Muscle layer of duodenum (tissue), 2 donors: ENCODE results near the gene SND1.

Experiments used
- H3K27ac ChIP-seq: one replicate; pipeline ENCODE4 v1.7.0; 2013; ENCODE audit warnings: mild to moderate bottlenecking, low read length
- H3K27me3 ChIP-seq: one replicate; pipeline ENCODE4 v1.7.0; 2013; ENCODE audit warnings: low read depth, mild to moderate bottlenecking, control low read depth, low read length
- H3K36me3 ChIP-seq, 2 donors: one replicate each; pipeline ENCODE4 v1.7.0; 2013; ENCODE audit warnings: low read length in 2 of 2, control low read depth in 1 of 2, mild to moderate bottlenecking in 1 of 2; ENCODE audit not compliant: insufficient read depth in 2 of 2, control insufficient read depth in 1 of 2
- H3K4me1 ChIP-seq, 2 donors: one replicate each; pipeline ENCODE4 v1.7.0; 2013; ENCODE audit warnings: low read length in 2 of 2, mild to moderate bottlenecking in 2 of 2, control low read depth in 1 of 2, moderate library complexity in 1 of 2; ENCODE audit not compliant: insufficient read depth in 2 of 2, control insufficient read depth in 1 of 2
- H3K4me3 ChIP-seq, 2 donors: one replicate each; pipeline ENCODE4 v1.7.0; 2013; ENCODE audit warnings: low read length in 2 of 2, low read depth in 1 of 2, mild to moderate bottlenecking in 1 of 2
- H3K9me3 ChIP-seq, 2 donors: one replicate each; pipeline ENCODE4 v1.7.0; 2013; ENCODE audit warnings: low read length in 2 of 2, control low read depth in 1 of 2, mild to moderate bottlenecking in 1 of 2; ENCODE audit not compliant: control insufficient read depth in 1 of 2
- donor health status: healthy.

SND1 gene

GRCh38 chr7:127980901-127981300 lies 328.9 kb downstream of the SND1 start:
- Histone ChIP-seq H3K27me3 (no peaks in the 10 kb centered on the region), H3K4me3 (no peak overlapping the region), H3K36me3 (no peaks in the 10 kb centered on the region), H3K9me3 (peaks cover 0 to 4% of the 10 kb centered on the region in 2 donors), H3K4me1 (no peaks in the 10 kb centered on the region), H3K27ac (no peak overlapping the region)

GRCh38 chr7:127981965-127982364 lies 330.0 kb downstream of the SND1 start:
- H3K36me3 ChIP-seq = no peaks in the 10 kb centered on the region
- H3K9me3 ChIP-seq = peaks cover 0 to 4% of the 10 kb centered on the region in 2 donors
- no peak overlapping the region for H3K27ac ChIP-seq
- peaks cover 0 to 4% of the 10 kb centered on the region in 2 donors for H3K4me1 ChIP-seq
- no peaks in the 10 kb centered on the region for H3K27me3 ChIP-seq
- no peak overlapping the region for H3K4me3 ChIP-seq

DNA sequence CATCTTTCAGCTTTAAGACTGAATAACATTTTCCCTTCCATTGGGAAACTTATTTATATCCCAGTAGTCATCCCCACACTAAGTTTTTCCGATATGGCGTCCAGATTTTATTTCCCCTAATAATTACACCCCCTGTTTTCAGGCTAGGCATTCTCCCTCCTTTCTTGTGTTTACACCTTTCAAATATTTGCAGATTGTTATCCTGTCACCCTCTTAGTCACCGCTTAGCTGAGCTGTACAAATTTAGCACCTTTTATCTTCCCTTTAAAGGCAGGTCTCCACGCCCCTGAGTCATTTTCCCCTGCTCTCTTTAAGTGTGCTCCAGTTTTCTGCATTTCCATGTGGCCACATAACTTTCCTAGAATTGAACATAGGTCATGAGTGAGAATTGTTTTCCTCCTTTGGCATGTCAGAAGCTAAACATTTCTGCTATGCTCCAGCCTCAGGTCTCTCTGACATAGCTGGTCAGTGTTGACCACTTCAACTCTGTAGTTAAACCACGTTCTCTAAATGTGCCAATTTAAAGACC lies 331.9 kb downstream of the SND1 start:
- Histone ChIP-seq H3K9me3 (peaks cover 0 to 4% of the 10 kb centered on the region in 2 donors), H3K27ac (no peak overlapping the region), H3K4me3 (no peak overlapping the region), H3K36me3 (no peaks in the 10 kb centered on the region), H3K4me1 (peaks cover 0 to 9% of the 10 kb centered on the region in 2 donors), H3K27me3 (no peaks in the 10 kb centered on the region)

DNA sequence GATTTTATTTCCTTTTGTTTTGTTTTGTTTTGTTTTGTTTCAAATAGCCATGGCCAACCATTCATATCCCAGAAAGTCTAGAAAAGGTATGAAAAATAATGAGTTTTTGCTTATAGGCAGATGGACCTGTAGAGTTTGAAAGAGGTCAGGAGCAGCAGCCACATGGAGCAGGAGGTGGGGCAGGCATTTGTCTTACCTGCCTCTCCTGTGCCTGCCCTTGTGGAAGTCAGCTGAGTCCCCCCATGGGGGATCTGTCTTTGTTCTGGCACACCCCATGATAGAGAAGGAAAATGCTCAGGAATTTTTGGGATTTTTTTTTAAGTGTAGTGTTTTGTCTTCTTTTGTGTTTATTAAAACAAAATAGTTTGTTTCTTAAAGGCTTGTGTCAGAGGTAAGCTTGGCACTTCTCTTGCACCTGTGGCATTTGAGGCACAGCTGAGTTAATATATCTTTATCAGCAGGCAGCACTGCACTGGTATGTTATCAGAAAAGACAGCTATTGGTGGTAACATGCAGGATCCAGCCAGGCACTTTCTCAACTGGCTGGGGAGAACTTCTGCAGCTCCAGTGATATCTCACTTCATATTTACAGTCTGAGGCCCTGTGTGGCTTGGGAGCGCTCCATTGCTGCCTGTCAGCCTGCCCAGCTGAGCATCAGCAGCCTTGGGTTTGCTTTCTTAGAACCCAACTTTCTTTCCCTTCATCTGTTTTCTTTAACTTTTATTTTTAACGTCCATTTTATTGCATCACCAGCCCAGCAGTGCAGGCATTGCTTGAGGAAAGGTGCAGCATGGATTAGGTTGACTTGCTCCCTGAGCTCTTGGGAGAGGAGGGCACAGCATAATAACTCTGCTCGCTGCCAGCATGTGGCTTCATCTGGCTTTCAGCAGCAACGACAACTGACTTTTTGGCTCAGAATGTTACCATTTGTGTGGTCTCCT lies 334.9 kb downstream of the SND1 start:
- peaks cover 0 to 6% of the 10 kb centered on the region in 2 donors for H3K36me3 ChIP-seq
- H3K27ac ChIP-seq = no peak overlapping the region
- no peaks in the 10 kb centered on the region for H3K9me3 ChIP-seq
- H3K27me3 ChIP-seq = no peaks in the 10 kb centered on the region
- H3K4me1 ChIP-seq = peaks cover 0 to 9% of the 10 kb centered on the region in 2 donors
- H3K4me3 ChIP-seq = no peak overlapping the region

- Histone ChIP-seq H3K4me1 (peaks cover 0 to 9% of the 10 kb centered on the region in 2 donors), H3K27me3 (no peaks in the 10 kb centered on the region), H3K4me3 (no peak overlapping the region), H3K27ac (no peak overlapping the region), H3K9me3 (no peaks in the 10 kb centered on the region), H3K36me3 (peaks cover 5 to 7% of the 10 kb centered on the region in 2 donors)
Observed at GRCh38 chr7:127988751-127989150, 336.8 kb downstream of the SND1 start.

DNA sequence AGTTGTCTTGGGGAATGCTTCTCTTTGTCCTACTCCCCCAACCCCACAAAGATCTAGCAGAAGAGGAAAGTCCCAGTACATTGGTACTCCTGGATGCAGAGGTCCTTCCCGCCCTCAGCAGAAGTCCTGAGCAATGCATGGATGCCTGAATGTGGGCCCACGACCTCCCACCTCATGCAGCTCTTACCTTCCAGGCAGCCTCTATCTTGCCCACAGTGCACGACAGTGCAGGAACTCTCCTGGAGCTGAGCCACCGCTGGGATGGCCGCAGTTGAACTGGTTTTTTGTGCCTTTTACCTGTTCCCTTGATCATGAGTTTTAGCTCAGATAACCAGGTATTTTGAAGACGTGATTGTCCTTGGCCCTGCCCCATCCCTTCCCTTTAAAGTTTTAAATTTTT lies 341.3 kb downstream of the SND1 start:
- no peaks in the 10 kb centered on the region for H3K27me3 ChIP-seq
- no peak overlapping the region for H3K27ac ChIP-seq
- H3K4me1 ChIP-seq = peaks cover 0 to 10% of the 10 kb centered on the region in 2 donors
- no peak overlapping the region for H3K4me3 ChIP-seq
- H3K36me3 ChIP-seq = peaks cover 5 to 7% of the 10 kb centered on the region in 2 donors
- H3K9me3 ChIP-seq = no peaks in the 10 kb centered on the region

DNA sequence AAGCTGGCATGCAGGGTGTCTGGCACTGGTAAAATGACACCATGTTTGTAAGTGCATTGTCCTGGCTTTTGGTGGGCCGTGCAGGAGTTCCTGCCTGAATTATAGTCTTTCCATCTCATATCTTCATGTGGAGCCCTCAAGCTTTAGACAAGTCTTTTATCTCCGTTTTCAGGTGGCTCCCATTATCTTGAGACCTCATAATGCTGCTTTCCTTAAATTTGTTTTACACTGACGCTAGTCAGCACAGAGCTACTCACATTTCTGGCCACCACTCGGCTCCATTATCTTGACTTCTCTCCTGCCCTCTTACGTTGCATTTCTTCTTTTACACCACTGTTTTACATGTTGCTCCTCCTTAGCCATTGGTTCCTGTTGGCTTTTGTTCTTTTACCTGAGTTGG lies 342.0 kb downstream of the SND1 start:
- Histone ChIP-seq H3K36me3 (peaks cover 5 to 7% of the 10 kb centered on the region in 2 donors), H3K4me1 (peaks cover 0 to 10% of the 10 kb centered on the region in 2 donors), H3K27me3 (no peaks in the 10 kb centered on the region), H3K4me3 (no peak overlapping the region), H3K27ac (no peak overlapping the region), H3K9me3 (no peaks in the 10 kb centered on the region)

- H3K4me1 ChIP-seq = peaks cover 0 to 10% of the 10 kb centered on the region in 2 donors
- H3K27ac ChIP-seq = no peak overlapping the region
- H3K9me3 ChIP-seq = no peaks in the 10 kb centered on the region
- H3K27me3 ChIP-seq = no peaks in the 10 kb centered on the region
- H3K4me3 ChIP-seq = no peak overlapping the region
- peaks cover 5 to 7% of the 10 kb centered on the region in 2 donors for H3K36me3 ChIP-seq
Observed at GRCh38 chr7:127995156-127995880, 343.3 kb downstream of the SND1 start.

DNA sequence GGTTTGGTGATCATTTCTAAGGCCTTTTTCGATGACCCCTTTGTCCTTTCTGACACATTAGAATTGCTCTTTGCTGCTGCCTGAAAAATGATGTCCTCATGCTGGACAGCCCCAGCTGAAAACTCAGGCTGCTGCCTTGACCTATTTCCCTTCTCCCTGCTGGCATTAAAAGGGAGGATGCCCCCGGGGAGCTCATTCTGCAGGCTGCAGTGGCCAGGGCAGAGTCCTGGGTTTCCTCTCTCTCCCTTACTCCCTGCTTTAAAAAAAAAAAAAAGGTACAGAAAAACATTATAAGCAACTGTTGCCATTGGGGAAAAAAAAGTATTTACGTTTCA lies 343.9 kb downstream of the SND1 start:
- Histone ChIP-seq H3K4me3 (no peak overlapping the region), H3K9me3 (no peaks in the 10 kb centered on the region), H3K27me3 (no peaks in the 10 kb centered on the region), H3K36me3 (peaks cover 5 to 7% of the 10 kb centered on the region in 2 donors), H3K27ac (no peak overlapping the region), H3K4me1 (peaks cover 2 to 14% of the 10 kb centered on the region in 2 donors)

GRCh38 chr7:127996253-127997071 lies 344.5 kb downstream of the SND1 start:
- no peaks in the 10 kb centered on the region for H3K9me3 ChIP-seq
- H3K4me1 ChIP-seq = peaks cover 5 to 16% of the 10 kb centered on the region in 2 donors
- no peak overlapping the region for H3K4me3 ChIP-seq
- H3K27me3 ChIP-seq = no peaks in the 10 kb centered on the region
- H3K27ac ChIP-seq = no peak overlapping the region
- peaks cover 5% of the 10 kb centered on the region in 2 donors for H3K36me3 ChIP-seq
